Vagina (tissue), 2 donors: ENCODE results near the gene PTPN14.

Experiments used
- CTCF ChIP-seq, 3 experiments: fragments of 450-650 bp in 2 of 3; fragments of 200-600 bp in 1 of 3; sonication (generic) in 1 of 3; IDR thresholded peaks; one replicate each; pipeline ENCODE4 v1.5.1; 2017 to 2019; ENCODE audit warnings: antibody characterized with exemption in 3 of 3, mild to moderate bottlenecking in 2 of 3, moderate library complexity in 2 of 3
- POLR2A ChIP-seq, 2 donors: fragments of 450-650 bp; IDR thresholded peaks; one replicate each; pipeline ENCODE4 v1.6.1; 2017; ENCODE audit warnings: antibody characterized with exemption in 2 of 2, mild to moderate bottlenecking in 2 of 2, moderate library complexity in 2 of 2
- POLR2AphosphoS5 ChIP-seq, 2 donors: sonication (generic); formaldehyde crosslinking; IDR thresholded peaks; one replicate each; pipeline ENCODE4 v1.9.0; 2017; ENCODE audit warnings: antibody characterized with exemption in 2 of 2, mild to moderate bottlenecking in 2 of 2, low read depth in 1 of 2; ENCODE audit not compliant: insufficient read depth in 1 of 2

DNA sequence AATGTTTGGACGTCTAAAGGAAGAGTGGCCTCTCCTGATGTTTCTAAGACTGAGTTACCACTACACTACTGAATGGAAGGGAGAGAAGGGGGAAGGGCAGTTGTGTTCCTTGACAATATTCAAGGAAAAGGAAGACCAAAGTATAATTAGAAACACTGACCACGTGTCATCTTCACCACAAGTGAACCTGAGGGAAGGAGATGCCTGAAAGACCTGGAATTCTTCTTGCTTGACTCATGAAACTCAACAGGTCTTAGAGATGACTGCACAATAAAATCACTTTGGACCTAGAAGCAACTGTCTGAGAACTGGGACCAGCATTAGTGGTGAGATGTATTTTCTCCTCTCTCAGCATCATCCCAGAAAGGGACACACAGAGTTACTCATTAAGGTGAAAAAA, 56.7 kb downstream of the PTPN14 start:
- TF ChIP-seq POLR2A (IDR thresholded peaks at IDR 0.05) (no peak), CTCF (IDR thresholded peaks at IDR 0.05) (no peak), POLR2AphosphoS5 (IDR thresholded peaks at IDR 0.05; ENCODE audit: insufficient read depth in 1 of 2, low read depth in 1 of 2) (no peak)
